COLO829 (cell line): Measurements from ENCODE around the gene SPON2.
"Not testable (repeated sequence)": the region's sequence is repeated elsewhere in the genome, so short reads cannot be mapped to it uniquely, and the experiment has no call there.

ENCODE experiments used
- DNase-seq: peaks from one replicate; pipeline ENCODE4 v3.0.0; 2012; ENCODE audit warnings: low spot score

SPON2 gene

DNA sequence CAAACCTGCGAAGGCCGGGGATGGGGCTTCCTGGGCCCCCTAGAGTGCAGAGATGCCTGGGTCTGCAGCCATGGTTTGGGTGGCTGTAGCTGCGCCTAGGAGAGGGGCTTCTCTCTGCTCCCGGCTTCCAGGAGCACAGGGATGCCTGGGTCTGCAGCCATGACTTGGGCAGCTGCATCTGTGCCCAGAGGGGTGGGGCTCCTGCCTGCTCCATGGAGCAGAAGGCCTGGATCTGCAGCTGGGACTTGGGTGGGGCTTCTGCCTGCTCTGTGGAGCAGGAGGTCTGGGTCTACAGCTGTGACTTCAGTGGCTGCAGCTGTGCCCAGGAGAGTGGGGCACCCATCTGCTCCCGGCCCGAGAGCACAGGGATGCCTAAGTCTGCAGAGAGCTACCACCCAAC is 20.8 kb downstream of the SPON2 start:
- DNase-seq, result no peak

- DNase-seq, result no peak
Measured at GRCh38 chr4:1150875-1151274, 21.5 kb downstream of the SPON2 start.

DNA sequence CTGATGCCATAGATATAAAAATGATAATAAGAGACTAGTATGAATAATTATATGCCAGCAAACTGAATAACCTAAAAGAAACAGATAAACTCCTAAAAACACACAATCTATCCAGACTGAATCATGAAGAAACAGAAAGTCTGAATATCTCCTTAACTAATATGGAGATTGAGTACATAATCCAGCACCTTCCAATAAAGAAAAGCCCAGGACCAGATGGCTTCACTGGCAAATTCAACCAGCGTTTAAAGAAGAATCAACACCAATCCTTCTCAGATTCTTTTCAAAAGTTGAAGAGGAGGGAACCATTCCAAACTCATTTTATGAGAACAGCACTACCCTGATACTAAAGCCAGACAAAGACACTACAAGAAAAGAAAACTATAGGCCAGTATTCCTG is 32.5 kb downstream of the SPON2 start:
- no peak for DNase-seq

- DNase-seq, result no peak
Measured at GRCh38 chr4:1137850-1138249, 34.5 kb downstream of the SPON2 start.

DNA sequence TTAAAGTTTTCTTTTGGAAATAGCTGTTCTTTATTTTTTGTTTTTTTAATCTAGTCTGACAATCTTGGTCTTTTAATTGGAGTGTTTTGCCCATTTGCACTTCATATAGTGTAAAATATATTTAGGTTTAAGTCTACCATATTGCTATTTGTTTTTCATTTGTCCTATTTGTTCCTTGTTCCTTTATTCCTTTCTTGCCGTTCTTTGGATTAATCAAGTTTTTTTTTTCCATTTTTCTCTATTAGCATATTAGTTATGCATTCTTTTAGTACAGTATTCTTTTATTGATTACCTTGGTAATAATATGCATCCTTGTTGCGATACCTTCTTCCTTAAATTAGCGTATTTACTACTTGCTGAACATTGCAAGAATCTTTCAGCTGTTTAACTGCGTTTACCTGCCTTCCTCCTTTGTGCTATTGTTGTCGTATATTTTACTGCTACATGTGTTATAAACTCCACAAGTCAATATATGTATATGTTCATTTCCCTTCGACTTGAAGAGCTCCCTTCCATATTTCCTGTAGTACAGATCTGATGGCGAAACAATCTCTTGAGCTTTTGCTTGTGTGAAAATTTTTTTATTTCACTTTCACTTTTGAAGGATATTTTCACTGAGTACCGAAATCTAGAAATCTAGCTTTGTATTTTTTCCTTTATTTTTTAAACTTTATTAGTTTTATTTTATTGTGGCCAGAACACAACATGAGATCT is 35.2 kb downstream of the SPON2 start:
- no peak for DNase-seq

GRCh38 chr4:1136048-1136447 is 36.3 kb downstream of the SPON2 start:
- DNase-seq, result no peak

DNA sequence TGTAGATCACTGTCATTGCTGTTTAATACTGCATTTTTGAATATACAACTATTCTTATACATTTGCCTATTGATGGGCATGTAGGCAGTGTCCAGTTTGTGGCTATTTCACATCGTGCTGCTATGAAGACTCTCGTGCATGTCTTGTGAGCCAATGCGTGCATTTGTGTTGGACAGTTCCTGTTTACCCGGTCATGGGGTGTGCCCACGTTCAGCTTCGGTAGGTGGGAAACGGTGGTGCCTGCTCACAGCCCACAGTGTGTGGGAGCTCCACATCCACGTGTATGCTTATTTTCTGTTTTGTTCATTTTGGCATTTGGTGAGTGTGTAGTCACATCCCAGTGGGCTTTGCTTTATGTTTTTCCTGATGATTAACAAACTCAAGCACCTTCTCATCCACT is 39.4 kb downstream of the SPON2 start:
- no peak for DNase-seq

GRCh38 chr4:1130316-1131186 is 41.8 kb downstream of the SPON2 start:
- peak; percentile 56 for DNase-seq

GRCh38 chr4:1126506-1126905 is 45.9 kb downstream of the SPON2 start:
- no peak for DNase-seq

- DNase-seq, result not testable (repeated sequence)
Measured at GRCh38 chr4:1125466-1125865, 46.9 kb downstream of the SPON2 start.

- DNase-seq, result no peak
Measured at GRCh38 chr4:1124818-1125217, 47.6 kb downstream of the SPON2 start.

GRCh38 chr4:1122505-1122904 is 49.9 kb downstream of the SPON2 start:
- no peak for DNase-seq
